IMR-90 (cell line): ENCODE results near the gene VAMP4. TPM values are rescaled to one million over a fixed set of nuclear protein-coding genes. Genes with fewer than 3 reads are reported as not detected.

Experiments used
- ATAC-seq: fragments of 200-7000 bp; cut with Tn5 transposase; 2 replicates; pipeline ENCODE4 v1.9.1; 2020; ENCODE audit warnings: low read depth, mild to moderate bottlenecking, moderate library complexity
- BruUV-seq: library from RNA; stranded (reverse); fragments of 400-500 nt; replicated peaks from 2 replicates; lab custom pipeline; 2021; lab: Mats Ljungman, UMichigan
- CTCF ChIA-PET: fragments of 300-600 bp; formaldehyde crosslinking; extraction: SDS; loops from one replicate; lab custom pipeline; 2021; ENCODE audit warnings: antibody characterized with exemption; lab: Yijun Ruan, JAX
- POLR2A ChIA-PET: fragments of 300-600 bp; sonication (Branson Sonifier 250); formaldehyde crosslinking; loops from one replicate; lab custom pipeline; 2022; ENCODE audit warnings: antibody characterized with exemption; ENCODE audit not compliant: unreplicated experiment; lab: Charles Lee
- DNase-seq: peaks from one replicate; pipeline ENCODE4 v3.0.0; 2013
- H2AFZ ChIP-seq: replicated peaks from 2 replicates; pipeline ENCODE3; 2013; ENCODE audit warnings: low read length, mild to moderate bottlenecking; ENCODE audit not compliant: poor library complexity
- H2AK5ac ChIP-seq: 2 replicates; pipeline ENCODE4 v1.6.1; 2013; ENCODE audit warnings: low read depth, low read length, inconsistent platforms
- H2AK9ac ChIP-seq: replicated peaks from 2 replicates; pipeline ENCODE3; 2013; ENCODE audit warnings: mild to moderate bottlenecking, low read depth, low read length, moderate library complexity; ENCODE audit not compliant: poor library complexity
- H2BK120ac ChIP-seq: 2 replicates; pipeline ENCODE4 v1.6.1; 2013; ENCODE audit warnings: low read depth, low read length, inconsistent platforms
- H2BK15ac ChIP-seq: 3 replicates; pipeline ENCODE4 v1.6.1; 2013; ENCODE audit warnings: low read depth, low read length, inconsistent platforms
- H2BK20ac ChIP-seq: 2 replicates; pipeline ENCODE4 v1.6.1; 2013; ENCODE audit warnings: low read depth, mild to moderate bottlenecking, inconsistent platforms, low read length, moderate library complexity
- H2BK5ac ChIP-seq: 2 replicates; pipeline ENCODE4 v1.6.1; 2013; ENCODE audit warnings: mild to moderate bottlenecking, low read depth, low read length, inconsistent platforms; ENCODE audit not compliant: poor library complexity, severe bottlenecking
- H3K14ac ChIP-seq: replicated peaks from 2 replicates; pipeline ENCODE4 v1.6.1; 2013; ENCODE audit warnings: low read depth, low read length, inconsistent platforms
- H3K18ac ChIP-seq: 2 replicates; pipeline ENCODE4 v1.6.1; 2013; ENCODE audit warnings: low read depth, low read length, control low read depth
- H3K23ac ChIP-seq: 2 replicates; pipeline ENCODE4 v1.6.1; 2013; ENCODE audit warnings: low read depth, low read length, inconsistent platforms
- H3K27ac ChIP-seq: 2 replicates; pipeline ENCODE4 v1.5.1; 2013; ENCODE audit warnings: mild to moderate bottlenecking, control low read depth, low read length; ENCODE audit not compliant: insufficient read depth
- H3K27me3 ChIP-seq: 2 replicates; pipeline ENCODE4 v1.6.1; 2013; ENCODE audit warnings: low read length; ENCODE audit not compliant: control insufficient read depth, insufficient read depth
- H3K36me3 ChIP-seq: 2 replicates; pipeline ENCODE4 v1.6.1; 2013; ENCODE audit warnings: low read length, mixed read lengths; ENCODE audit not compliant: control insufficient read depth, insufficient read depth
- H3K4ac ChIP-seq: 2 replicates; pipeline ENCODE4 v1.6.1; 2013; ENCODE audit warnings: low read depth, low read length, inconsistent platforms
- H3K4me1 ChIP-seq: 2 replicates; pipeline ENCODE4 v1.6.1; 2013; ENCODE audit warnings: low read length, mixed read lengths; ENCODE audit not compliant: control insufficient read depth, insufficient read depth
- H3K4me2 ChIP-seq: 2 replicates; pipeline ENCODE4 v1.6.1; 2013; ENCODE audit warnings: low read depth, mild to moderate bottlenecking, control low read depth, low read length, moderate library complexity
- H3K4me3 ChIP-seq: 2 replicates; pipeline ENCODE4 v1.5.1; 2013; ENCODE audit warnings: low read depth, mild to moderate bottlenecking, control low read depth, low read length, moderate library complexity; ENCODE audit not compliant: insufficient read depth
- H3K56ac ChIP-seq: 2 replicates; pipeline ENCODE4 v1.6.1; 2013; ENCODE audit warnings: low read length, inconsistent platforms; ENCODE audit not compliant: insufficient read depth; ENCODE audit errors: extremely low read depth
- H3K79me1 ChIP-seq, 2 experiments: 2 replicates each; pipeline ENCODE4 v1.6.1; 2013; ENCODE audit warnings: low read length in 2 of 2, inconsistent platforms in 1 of 2, low read depth in 1 of 2
- H3K9ac ChIP-seq: 2 replicates; pipeline ENCODE4 v1.6.1; 2013; ENCODE audit warnings: low read depth, low read length, control low read depth
- H3K9me1 ChIP-seq: 2 replicates; pipeline ENCODE4 v1.6.1; 2013; ENCODE audit warnings: low read length, inconsistent platforms; ENCODE audit not compliant: insufficient read depth
- H3K9me3 ChIP-seq: 2 replicates; pipeline ENCODE4 v1.6.1; 2013; ENCODE audit warnings: low read length; ENCODE audit not compliant: control insufficient read depth, insufficient read depth
- H4K20me1 ChIP-seq: 2 replicates; pipeline ENCODE4 v1.6.1; 2013; ENCODE audit warnings: low read length, inconsistent platforms; ENCODE audit not compliant: insufficient read depth
- H4K5ac ChIP-seq: 2 replicates; pipeline ENCODE4 v1.6.1; 2013; ENCODE audit warnings: mild to moderate bottlenecking, low read depth, low read length, control low read depth
- H4K8ac ChIP-seq, 2 experiments: 2 replicates each; pipeline ENCODE4 v1.6.1; 2013; ENCODE audit warnings: low read depth in 2 of 2, low read length in 2 of 2, control low read depth in 1 of 2, inconsistent platforms in 1 of 2
- H4K91ac ChIP-seq: 2 replicates; pipeline ENCODE4 v1.6.1; 2013; ENCODE audit warnings: low read depth, low read length, inconsistent platforms; ENCODE audit not compliant: insufficient read depth
- BHLHE40 ChIP-seq: fragments of 150-350 bp; IDR thresholded peaks from 2 replicates; pipeline ENCODE4 v1.6.1; 2016; ENCODE audit warnings: mild to moderate bottlenecking, low read depth, low read length
- CHD1 ChIP-seq: IDR thresholded peaks from 2 replicates; pipeline ENCODE4 v1.6.1; 2012; ENCODE audit warnings: low read depth, low read length, improper control_type of control experiment
- FOS ChIP-seq: fragments of 150-350 bp; IDR thresholded peaks from 2 replicates; pipeline ENCODE4 v1.6.1; 2016; ENCODE audit warnings: low read depth, low read length
- MAFK ChIP-seq: IDR thresholded peaks from 2 replicates; pipeline ENCODE4 v1.6.1; 2012; ENCODE audit warnings: low read depth, low read length, improper control_type of control experiment
- NFE2L2 ChIP-seq: fragments of 150-350 bp; IDR thresholded peaks from 2 replicates; pipeline ENCODE4 v1.6.1; 2016; ENCODE audit warnings: low read depth, mild to moderate bottlenecking, low read length
- POLR2A ChIP-seq: IDR thresholded peaks from 2 replicates; pipeline ENCODE4 v1.6.1; 2012; ENCODE audit warnings: mild to moderate bottlenecking, low read depth, low read length
- RCOR1 ChIP-seq: IDR thresholded peaks from 2 replicates; pipeline ENCODE4 v1.6.1; 2012; ENCODE audit warnings: mild to moderate bottlenecking, low read length, improper control_type of control experiment; ENCODE audit not compliant: insufficient replicate concordance
- RFX5 ChIP-seq: IDR thresholded peaks from 2 replicates; pipeline ENCODE4 v1.8.0; 2012; ENCODE audit warnings: low read depth, mild to moderate bottlenecking, low read length, moderate library complexity
- SMC3 ChIP-seq: fragments of 150-350 bp; IDR thresholded peaks from 2 replicates; pipeline ENCODE4 v1.6.1; 2016; ENCODE audit warnings: low read depth, mild to moderate bottlenecking, antibody characterized with exemption, low read length, moderate library complexity
- WGBS, 2 experiments: methylation state at CpG; one replicate each; pipeline versions ENCODE4 v1.1.5 to v1.1.7; 2013; ENCODE audit warnings: missing lambda C conversion rate in 2 of 2; ENCODE audit not compliant: insufficient read length in 1 of 2; ENCODE audit errors: extremely low coverage in 2 of 2; 5-methylcytosine and 5-hydroxymethylcytosine counted together
- dilution Hi-C: fragments of 300-500 bp; cut with HindIII; formaldehyde crosslinking; loops from one replicate; pipeline ENCODE4 v1.14.3; 2018; ENCODE audit warnings: low sequenced_read_pairs; ENCODE audit not compliant: unreplicated experiment
- in situ Hi-C: fragments of 300-500 bp; cut with MboI; formaldehyde crosslinking; loops from 3 replicates; pipeline ENCODE4 v1.14.3; 2019; ENCODE audit warnings: low sequenced_read_pairs, inconsistent platforms, mixed read lengths
- intact Hi-C: fragments of 100-400 bp; cut with micrococcal nuclease; formaldehyde crosslinking; loops from 2 replicates; pipeline ENCODE4 v1.10.0; 2022
- polyA plus RNA-seq, 3 experiments: library from polyadenylated mRNA; depleted of rRNA; stranded (reverse); fragments of >200 nt; gene quantifications; 2 replicates each; pipeline ENCODE4 v1.2.3, GENCODE V29; 2012; ENCODE audit warnings: low replicate concordance in 1 of 3
- total RNA-seq: library from RNA; depleted of rRNA; stranded (reverse); fragments of >200 nt; gene quantifications from 2 replicates; pipeline ENCODE4 v1.2.3, GENCODE V29; 2012
- TF ChIP-seq, protein P1 (sequence below): fragments of 150-350 bp; IDR thresholded peaks from 2 replicates; pipeline ENCODE4 v1.6.1; 2016; ENCODE audit warnings: low read depth, mild to moderate bottlenecking, low read length, moderate library complexity, borderline replicate concordance

The VAMP4 gene
- total and polyA plus RNA-seq, 2 of the 4 experiments (the other 2 are of a cell fraction) = 3.4 to 5.4 TPM

DNA sequence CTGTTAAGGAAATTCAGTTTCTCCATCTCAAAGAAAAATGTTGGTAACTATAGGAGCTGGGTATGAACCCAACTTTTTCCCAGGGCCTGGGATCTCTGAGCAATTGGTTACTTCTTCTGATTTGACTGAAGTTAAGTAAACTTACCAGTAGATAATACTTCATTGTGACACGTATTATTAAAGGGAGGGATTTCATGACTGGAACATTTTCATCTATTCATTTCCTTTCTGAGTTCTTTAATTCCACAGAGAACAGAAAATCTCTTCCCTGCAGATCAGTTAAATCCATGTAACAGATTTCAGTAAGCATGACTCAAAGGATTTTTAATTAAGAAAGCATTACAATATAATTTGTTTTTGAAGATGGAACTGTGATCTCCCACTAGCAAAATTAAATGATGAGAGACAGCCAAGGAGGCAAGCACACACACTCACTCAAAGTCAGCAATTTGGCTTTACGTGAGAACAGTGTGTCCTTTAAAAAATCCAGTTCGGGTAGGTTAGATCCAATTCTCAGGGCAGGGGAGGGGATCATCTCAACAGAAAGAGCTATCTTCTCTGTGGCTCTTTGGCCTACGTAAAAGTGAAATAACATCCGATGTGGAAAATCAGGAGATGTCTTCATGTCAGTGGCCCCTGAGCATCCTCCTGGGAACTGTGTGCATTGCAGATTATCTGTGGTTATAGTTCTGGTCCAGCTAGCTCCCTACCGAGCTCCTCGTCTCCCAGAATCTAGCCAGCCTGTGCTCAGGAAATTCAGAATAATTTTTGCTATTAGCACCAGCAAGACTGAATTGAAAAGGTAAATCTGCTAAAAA lies 78.6 kb downstream of the VAMP4 start:
- WGBS, 2 experiments = no CpG with 5 or more reads among the region's 7 CpGs
- BruUV-seq = no TSS peak
- no peak overlapping the region for H3K18ac ChIP-seq
- no peak overlapping the region for H3K27ac ChIP-seq
- H3K36me3 ChIP-seq = no peaks in the 10 kb centered on the region
- H4K5ac ChIP-seq = no peak overlapping the region
- POLR2A ChIA-PET = interaction anchor here (0.6 kb wide), 1 partner anchor 79 kb away, joined by 3 read pairs; the partner anchor contains the start of gene VAMP4
- CTCF ChIA-PET = interaction anchor here (0.6 kb wide), 1 partner anchor 150 kb away, joined by 5 read pairs; no protein-coding TSS in a partner anchor
- H3K4ac ChIP-seq = no peak overlapping the region
- H3K27me3 ChIP-seq = peaks cover 1% of the 10 kb centered on the region
- no peak overlapping the region for H3K4me3 ChIP-seq
- intact Hi-C loops (no loop called here), in situ Hi-C loops (no loop called here), dilution Hi-C loops (no loop called here)
- no peak overlapping the region for H2BK15ac ChIP-seq
- no peaks in the 10 kb centered on the region for H3K9me1 ChIP-seq
- H2BK20ac ChIP-seq = no peak overlapping the region
- no peak overlapping the region for H3K9ac ChIP-seq
- no peaks in the 10 kb centered on the region for H3K4me1 ChIP-seq
- no peaks in the 10 kb centered on the region for H3K79me1 ChIP-seq
- H4K8ac ChIP-seq = no peak overlapping the region
- no peak overlapping the region for H2BK120ac ChIP-seq
- no peaks in the 10 kb centered on the region for H3K9me3 ChIP-seq
- H3K4me2 ChIP-seq = no peak overlapping the region
- ATAC-seq = no peak
- no peaks in the 10 kb centered on the region for H4K20me1 ChIP-seq
- TF ChIP-seq BHLHE40 (no peak), CHD1 (no peak), NFE2L2 (no peak), FOS (no peak), RFX5 (no peak), MAFK (no peak), RCOR1 (no peak), POLR2A (no peak), SMC3 (no peak)
- TF ChIP-seq, protein P1, sequence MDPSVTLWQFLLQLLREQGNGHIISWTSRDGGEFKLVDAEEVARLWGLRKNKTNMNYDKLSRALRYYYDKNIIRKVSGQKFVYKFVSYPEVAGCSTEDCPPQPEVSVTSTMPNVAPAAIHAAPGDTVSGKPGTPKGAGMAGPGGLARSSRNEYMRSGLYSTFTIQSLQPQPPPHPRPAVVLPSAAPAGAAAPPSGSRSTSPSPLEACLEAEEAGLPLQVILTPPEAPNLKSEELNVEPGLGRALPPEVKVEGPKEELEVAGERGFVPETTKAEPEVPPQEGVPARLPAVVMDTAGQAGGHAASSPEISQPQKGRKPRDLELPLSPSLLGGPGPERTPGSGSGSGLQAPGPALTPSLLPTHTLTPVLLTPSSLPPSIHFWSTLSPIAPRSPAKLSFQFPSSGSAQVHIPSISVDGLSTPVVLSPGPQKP = no peak
- H3K14ac ChIP-seq = no peak overlapping the region
- no peak overlapping the region for H3K56ac ChIP-seq
- no peak overlapping the region for H2AK9ac ChIP-seq
- H2AK5ac ChIP-seq = no peak overlapping the region
- H2BK5ac ChIP-seq = no peak overlapping the region
- no peak overlapping the region for H3K23ac ChIP-seq
- no peak overlapping the region for H2AFZ ChIP-seq
- DNase-seq = no peak
- no peak overlapping the region for H4K91ac ChIP-seq
